HG02678 (cell line): ENCODE results near the gene PCDH9.

ENCODE experiments used
- ATAC-seq: cut with Tn5 transposase; IDR thresholded peaks from one replicate; pipeline ENCODE4 v1.9.1; 2021; ENCODE audit warnings: mild to moderate bottlenecking, moderate library complexity; ENCODE audit not compliant: unreplicated experiment

Gene PCDH9

GRCh38 chr13:66992719-66993118, 237.4 kb downstream of the PCDH9 start:
- no peak for ATAC-seq

GRCh38 chr13:66992183-66992582, 238.0 kb downstream of the PCDH9 start:
- no peak for ATAC-seq

DNA sequence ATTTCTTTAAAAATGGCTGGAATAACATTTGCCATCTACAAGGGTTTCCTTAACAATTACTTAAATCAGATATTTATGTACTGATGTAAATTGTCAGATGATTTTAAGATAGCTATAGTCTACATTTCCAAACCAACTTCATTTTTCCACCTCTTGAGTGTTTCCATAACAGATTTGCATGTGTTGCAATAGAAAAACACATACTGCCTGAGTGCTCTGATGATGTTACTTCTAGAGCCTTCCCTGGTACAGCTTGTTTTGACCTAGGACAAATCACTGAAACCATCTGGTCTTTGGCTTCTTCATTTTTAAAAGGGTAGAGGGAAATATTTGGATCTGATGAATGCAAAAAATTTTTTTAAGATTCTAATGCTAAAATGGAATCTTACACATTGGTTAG, 245.9 kb downstream of the PCDH9 start:
- no peak for ATAC-seq

GRCh38 chr13:66981912-66982311, 248.2 kb downstream of the PCDH9 start:
- ATAC-seq = no peak

- ATAC-seq = no peak
Measured at GRCh38 chr13:66977161-66977560, 253.0 kb downstream of the PCDH9 start.

- no peak for ATAC-seq
Measured at GRCh38 chr13:66974889-66975288, 255.2 kb downstream of the PCDH9 start.

DNA sequence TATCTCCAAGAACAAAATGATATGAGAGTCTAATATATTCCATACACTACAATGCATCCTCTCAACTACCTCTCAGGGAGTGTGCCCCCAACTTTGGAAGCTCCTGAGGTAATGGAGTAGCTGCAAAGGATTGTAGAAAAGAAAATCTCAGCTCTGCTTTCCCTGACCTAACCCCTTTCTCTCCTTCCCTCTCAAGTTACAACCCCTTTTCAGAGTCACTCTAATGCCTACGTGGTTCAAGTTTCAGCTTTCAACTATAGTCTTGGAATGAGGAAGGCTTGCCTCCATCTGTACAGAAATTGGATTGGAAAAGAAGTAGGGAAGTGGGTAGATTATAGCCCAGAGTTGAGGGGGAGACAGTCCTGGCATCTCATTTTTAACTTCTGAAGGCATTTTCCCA, 256.0 kb downstream of the PCDH9 start:
- no peak for ATAC-seq

- no peak for ATAC-seq
Measured at GRCh38 chr13:66972659-66973058, 257.5 kb downstream of the PCDH9 start.

DNA sequence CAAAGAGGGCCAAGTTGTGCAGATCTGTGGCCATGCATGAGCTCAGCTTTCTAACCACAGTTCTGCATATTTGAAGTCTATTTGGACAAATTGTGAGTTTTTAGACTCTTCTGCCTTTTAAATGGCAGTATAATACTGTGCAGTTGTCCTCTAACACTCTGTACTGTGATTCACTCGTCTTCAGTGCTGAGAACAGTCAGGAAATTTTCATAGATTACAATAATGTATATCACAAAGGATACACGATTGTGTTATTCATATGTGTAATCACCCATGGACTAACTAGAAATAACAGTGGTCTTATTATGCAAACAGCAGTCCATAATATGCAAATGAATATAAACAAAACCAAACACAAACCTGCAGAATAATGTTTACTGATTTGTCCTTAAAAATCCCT, 259.1 kb downstream of the PCDH9 start:
- no peak for ATAC-seq

DNA sequence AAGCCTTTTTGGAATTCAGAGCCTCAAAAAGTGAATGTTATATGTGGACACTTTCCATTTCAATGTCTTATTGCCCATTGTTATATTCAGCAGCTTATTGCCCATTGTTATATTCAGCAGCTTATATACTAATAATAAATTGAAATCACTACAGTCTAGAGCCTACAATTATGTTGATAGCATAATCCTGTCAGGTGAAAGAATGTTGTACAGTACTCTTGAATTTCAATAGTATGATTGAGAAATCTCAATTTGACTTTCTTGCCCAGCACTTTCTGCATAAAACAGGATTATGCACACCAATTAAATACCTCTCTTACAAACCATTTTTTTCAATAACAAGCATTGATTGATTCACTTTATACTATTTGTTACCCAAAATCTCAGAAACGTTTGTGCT, 260.8 kb downstream of the PCDH9 start:
- no peak for ATAC-seq

DNA sequence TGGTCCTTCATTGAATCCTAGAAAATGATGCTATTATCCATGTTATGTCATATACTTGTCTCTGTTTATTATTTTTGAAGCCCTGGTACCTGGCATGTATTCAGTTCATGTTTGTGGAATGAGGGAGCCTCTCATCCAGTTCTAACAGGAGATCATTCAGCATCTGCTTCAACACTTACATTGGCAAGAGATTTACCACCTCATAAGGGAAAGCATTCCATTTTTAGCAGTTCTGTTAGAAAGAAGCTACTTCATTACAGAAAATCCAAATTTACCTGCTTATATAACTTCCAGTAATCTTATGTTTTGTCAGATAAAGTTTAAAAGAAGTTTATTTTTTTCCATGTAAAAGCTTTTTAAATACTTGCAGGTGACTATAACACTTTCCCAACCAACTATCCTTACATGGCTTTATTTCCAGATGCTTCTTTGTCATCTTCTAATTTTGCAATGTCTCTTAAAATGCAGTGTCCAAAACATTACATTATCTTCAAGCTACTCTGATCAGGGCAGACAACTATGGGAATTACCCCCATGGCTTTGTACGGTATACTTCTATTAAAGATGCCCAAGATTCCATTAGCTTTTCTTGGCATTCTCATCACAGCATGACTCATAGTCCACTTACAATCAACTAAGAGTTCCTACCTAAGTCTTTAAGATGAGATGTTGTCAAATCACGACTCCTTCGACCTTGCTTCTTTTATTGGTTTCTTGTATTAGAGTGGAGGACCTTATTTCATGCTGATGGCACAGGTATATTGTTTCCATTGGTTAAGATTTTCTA, 262.1 kb downstream of the PCDH9 start:
- no peak for ATAC-seq

DNA sequence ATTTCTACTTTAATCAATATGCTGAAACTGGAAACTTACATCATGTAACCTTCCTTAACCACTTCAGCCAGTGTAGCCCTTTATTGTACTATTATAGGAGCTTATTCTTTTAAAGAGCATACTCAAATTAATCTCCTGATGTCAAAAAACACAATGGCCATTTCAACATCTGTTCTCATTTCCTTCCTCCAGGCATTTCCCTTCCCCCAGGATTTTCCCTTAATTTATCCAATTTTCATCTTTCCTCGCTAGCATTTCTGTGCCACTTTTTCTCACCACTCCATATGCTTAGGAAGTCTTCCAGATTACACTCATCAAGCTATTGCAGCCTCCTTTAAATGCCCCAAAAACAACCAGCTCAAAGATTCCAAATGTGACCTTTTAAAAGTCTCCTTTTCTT, 265.0 kb downstream of the PCDH9 start:
- ATAC-seq = no peak

DNA sequence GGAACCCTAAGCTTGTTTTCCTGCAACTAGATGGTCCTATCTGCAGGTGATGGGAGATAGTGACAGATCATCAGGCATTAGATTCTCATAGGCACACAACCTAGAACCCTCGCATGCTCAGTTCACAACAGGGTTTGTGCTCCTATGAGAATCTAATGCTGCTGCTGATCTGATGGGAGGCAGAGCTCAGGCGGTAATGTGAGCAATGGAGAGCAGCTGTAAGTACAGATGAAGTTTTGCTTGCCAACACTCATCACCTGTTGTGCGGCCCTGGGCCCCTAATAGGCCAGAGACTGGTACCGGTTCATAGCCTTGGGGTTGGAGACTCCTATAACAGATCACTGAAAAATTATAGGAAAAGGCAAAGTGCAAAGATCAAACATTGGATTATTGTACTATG, 267.2 kb downstream of the PCDH9 start:
- no peak for ATAC-seq

- peak; percentile 63 for ATAC-seq
Measured at GRCh38 chr13:66958611-66959010, 271.5 kb downstream of the PCDH9 start.

DNA sequence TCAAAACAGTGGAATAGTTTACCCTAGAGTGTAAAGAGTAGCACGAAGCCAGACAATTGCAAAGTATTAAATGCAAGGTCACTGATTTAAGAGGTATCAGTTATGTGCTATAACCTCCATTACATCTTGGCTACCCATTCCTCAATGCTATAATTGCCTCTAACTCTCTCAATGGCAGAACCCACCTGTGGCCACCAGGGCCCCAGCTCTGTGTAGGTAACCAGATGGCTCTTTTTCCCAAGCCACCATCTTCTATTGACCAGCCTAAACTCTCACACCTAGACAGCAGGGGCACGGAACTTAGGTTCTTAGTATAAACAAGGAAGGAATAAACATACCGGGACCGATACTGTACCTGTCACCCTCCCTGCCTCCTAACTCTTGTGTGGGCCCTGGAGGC, 277.6 kb downstream of the PCDH9 start:
- ATAC-seq = no peak

DNA sequence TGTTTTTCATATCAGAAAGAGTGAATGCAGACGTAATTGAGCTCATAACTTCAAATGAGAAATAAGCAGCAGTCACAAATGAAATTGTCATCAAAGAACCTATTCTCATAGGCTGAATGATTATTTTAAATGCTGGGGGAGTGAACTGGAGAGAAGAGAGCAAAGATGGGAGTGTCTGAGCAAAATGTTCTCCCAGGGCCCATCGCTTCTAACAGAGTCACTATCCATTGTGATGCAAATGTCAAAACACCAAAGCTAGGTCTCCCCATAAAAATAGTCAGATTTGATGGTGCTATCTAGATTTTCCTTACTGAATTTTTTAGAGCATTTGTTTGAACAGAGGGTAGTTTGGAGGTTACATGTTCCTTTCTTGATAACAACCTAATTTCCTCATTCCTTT, 278.7 kb downstream of the PCDH9 start:
- ATAC-seq = no peak

DNA sequence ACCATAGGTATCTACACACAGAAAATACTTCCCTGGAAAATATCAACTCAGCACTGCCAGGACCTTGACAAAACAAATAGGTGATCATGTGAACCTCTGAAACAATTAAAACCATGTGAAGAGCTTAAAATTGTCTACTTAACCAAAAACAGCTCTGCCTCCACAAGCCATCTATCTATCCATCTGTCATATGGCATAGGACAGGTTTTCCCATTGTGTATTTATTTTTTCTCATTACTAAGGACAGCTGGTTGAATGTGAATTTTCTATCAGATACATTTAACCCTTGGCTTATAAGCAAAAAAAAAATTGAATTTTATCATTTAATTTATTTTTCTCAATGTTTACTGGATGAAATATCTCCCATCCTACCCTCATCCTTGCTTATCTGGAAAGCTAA, 279.5 kb downstream of the PCDH9 start:
- no peak for ATAC-seq

DNA sequence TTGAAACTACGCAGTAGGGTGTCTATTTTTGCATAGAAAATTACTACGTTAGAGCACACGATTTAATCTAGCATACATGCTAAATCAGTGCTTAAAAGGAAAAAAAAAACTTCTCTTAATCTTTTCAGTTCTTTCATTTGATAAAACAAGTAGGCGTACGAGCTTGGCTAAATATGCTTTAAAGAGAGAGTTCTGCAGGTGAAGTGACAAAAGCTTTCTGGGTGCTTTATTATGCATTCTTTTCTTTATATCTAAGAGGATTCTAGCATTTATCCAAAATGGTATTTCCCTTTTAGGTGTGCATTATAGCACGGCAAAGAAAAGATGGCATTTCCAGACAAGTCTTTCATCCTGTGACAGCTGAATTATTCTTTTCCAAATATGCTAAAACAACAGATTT, 281.2 kb downstream of the PCDH9 start:
- ATAC-seq = no peak

DNA sequence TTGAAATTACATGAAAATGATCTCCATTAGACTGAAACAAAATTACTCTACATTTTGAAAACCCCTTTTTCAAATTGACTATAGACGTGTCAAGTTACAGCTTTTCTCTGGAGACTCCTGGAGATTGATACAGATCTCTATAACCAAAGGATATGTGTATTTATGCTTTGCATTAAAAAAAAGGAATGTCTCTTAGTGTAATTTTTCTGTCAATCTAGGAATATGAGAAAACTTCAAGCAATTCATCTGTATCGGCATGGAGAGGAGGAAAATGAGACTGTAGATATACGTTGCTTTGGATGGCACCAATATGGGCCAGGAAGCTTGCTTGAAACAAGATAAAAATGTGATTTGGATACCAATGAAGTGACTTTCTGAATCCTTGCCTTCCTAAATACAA, 286.6 kb downstream of the PCDH9 start:
- ATAC-seq = no peak

GRCh38 chr13:66940113-66940512, 290.0 kb downstream of the PCDH9 start:
- no peak for ATAC-seq

DNA sequence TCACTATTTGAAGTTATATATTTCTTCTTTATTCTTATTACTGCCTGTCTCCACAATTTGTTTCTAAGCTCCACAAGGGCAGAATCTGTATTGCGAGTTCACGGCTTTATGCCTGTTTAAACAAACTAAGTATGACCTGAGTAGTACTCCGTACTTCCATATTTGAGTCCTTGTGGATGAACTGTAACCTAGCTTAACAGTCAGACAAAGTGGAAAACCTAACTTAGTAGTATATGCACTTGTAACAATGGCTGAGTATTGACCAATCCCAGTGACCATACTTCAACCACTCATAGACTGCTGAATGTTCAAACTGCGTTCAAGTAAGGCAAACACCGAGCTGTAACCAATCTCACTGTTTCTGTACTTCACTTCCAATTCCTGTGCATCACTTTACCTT, 292.7 kb downstream of the PCDH9 start:
- no peak for ATAC-seq

GRCh38 chr13:66933994-66934393, 296.1 kb downstream of the PCDH9 start:
- ATAC-seq = no peak

- no peak for ATAC-seq
Measured at GRCh38 chr13:66933527-66933926, 296.6 kb downstream of the PCDH9 start.
